ENCODE data around the gene SLC27A2.
"Not testable (repeated sequence)": the region's sequence is repeated elsewhere in the genome, so short reads cannot be mapped to it uniquely, and the experiment has no call there.

Gene SLC27A2

GRCh38 chr15:50181969-50182218 lies at the start of gene SLC27A2:
TSS of gene SLC27A2 (plus strand) at chr15:50182196. CDS start at chr15:50182428, 232 bp downstream.
- WGBS (ENCODE audit: insufficient coverage, insufficient read length): no CpG with 5 or more reads among the region's 17 CpGs
- H3K27ac ChIP-seq (ENCODE audit: low read length): no peak within 1 kb of the TSS

GRCh38 chr15:50132251-50132984 lies 49.6 kb upstream of the SLC27A2 start:
- not testable (repeated sequence) for H3K4me3 ChIP-seq (ENCODE audit: low read length); DNase-seq (ENCODE audit: low read depth, low spot score); H3K4me1 ChIP-seq (ENCODE audit: control insufficient read depth, insufficient read depth, low read length); H3K36me3 ChIP-seq (ENCODE audit: control insufficient read depth, insufficient read depth, low read length); H3K27me3 ChIP-seq (ENCODE audit: control insufficient read depth, insufficient read depth, low read length); H3K9me3 ChIP-seq (ENCODE audit: control insufficient read depth, insufficient read depth, low read length); H3K27ac ChIP-seq (ENCODE audit: low read length)
- no CpG with 5 or more reads among the region's 3 CpGs for WGBS (ENCODE audit: insufficient coverage, insufficient read length)

More at GRCh38 chr15:50181969-50182218, at the start of gene SLC27A2:
- H3K36me3 ChIP-seq (ENCODE audit: control insufficient read depth, insufficient read depth, low read length): no peaks in the 10 kb centered on the region
- no peaks in the 10 kb centered on the region for H3K9me3 ChIP-seq (ENCODE audit: control insufficient read depth, insufficient read depth, low read length)
- H3K4me3 ChIP-seq (ENCODE audit: low read length): peak within 1 kb of the TSS; percentile 46; the same call in 1 of the 2 replicates
- no peaks in the 10 kb centered on the region for H3K4me1 ChIP-seq (ENCODE audit: control insufficient read depth, insufficient read depth, low read length)
- DNase-seq (ENCODE audit: low read depth, low spot score): no peak
- peaks cover 15% of the 10 kb centered on the region; the same call in 1 of the 2 replicates for H3K27me3 ChIP-seq (ENCODE audit: control insufficient read depth, insufficient read depth, low read length)

DNA sequence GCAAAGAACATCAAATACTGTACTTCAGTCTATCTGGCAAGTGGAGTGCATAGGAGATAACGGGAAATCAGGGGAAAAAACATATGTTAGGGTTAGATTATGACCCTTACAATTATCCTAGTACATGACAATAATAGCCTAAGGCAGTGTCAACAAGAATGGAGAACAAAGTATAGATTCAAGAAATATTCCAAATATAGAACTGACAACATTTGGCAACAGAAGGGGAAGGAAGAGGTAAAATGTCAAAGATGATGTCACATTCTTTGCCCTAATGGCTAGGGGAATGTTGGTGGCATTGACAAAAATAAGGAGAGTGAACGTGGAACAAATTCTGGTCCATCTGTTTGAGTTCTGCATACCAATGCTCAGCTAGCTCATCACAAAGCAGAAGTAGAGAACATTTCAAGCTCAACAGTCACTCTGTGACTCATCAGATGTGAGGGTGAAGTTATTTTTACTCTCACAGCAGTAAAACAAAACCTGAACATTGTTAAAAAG lies 47.4 kb upstream of the SLC27A2 start:
- H3K36me3 ChIP-seq (ENCODE audit: control insufficient read depth, insufficient read depth, low read length): no peaks in the 10 kb centered on the region
- no CpG with 5 or more reads among the region's 2 CpGs for WGBS (ENCODE audit: insufficient coverage, insufficient read length)
- H3K4me3 ChIP-seq (ENCODE audit: low read length): no peak overlapping the region
- no peaks in the 10 kb centered on the region for H3K4me1 ChIP-seq (ENCODE audit: control insufficient read depth, insufficient read depth, low read length)
- H3K27ac ChIP-seq (ENCODE audit: low read length): no peak overlapping the region
- no peaks in the 10 kb centered on the region for H3K9me3 ChIP-seq (ENCODE audit: control insufficient read depth, insufficient read depth, low read length)
- no peaks in the 10 kb centered on the region for H3K27me3 ChIP-seq (ENCODE audit: control insufficient read depth, insufficient read depth, low read length)
- DNase-seq (ENCODE audit: low read depth, low spot score): no peak

GRCh38 chr15:50135031-50135551 lies 46.9 kb upstream of the SLC27A2 start:
- Histone ChIP-seq H3K36me3 (ENCODE audit: control insufficient read depth, insufficient read depth, low read length) (no peaks in the 10 kb centered on the region), H3K27ac (ENCODE audit: low read length) (no peak overlapping the region), H3K27me3 (ENCODE audit: control insufficient read depth, insufficient read depth, low read length) (no peaks in the 10 kb centered on the region), H3K4me1 (ENCODE audit: control insufficient read depth, insufficient read depth, low read length) (no peaks in the 10 kb centered on the region), H3K9me3 (ENCODE audit: control insufficient read depth, insufficient read depth, low read length) (no peaks in the 10 kb centered on the region), H3K4me3 (ENCODE audit: low read length) (no peak overlapping the region)
- DNase-seq (ENCODE audit: low read depth, low spot score): no peak
- no CpG with 5 or more reads among the region's 5 CpGs for WGBS (ENCODE audit: insufficient coverage, insufficient read length)

DNA sequence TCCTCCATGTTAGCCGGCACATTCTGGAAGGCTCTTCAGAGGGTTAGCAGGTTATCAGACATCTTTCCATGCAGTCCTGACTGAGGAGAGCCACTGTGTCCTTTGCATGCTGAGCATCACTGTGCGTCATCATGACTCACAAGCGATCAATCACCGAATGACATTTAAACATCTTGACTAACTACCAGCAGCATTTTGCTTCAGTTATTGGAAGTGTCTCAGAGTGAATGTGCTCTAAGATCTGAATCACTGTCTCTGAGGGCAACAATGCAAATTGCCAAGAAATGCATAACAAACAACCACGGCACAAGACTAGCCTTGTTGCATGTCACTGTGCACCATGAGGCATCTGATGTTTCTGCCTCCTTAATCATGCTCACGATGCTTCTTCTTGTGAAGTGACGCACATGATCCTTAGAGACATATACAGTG lies 44.6 kb upstream of the SLC27A2 start:
- Histone ChIP-seq H3K36me3 (ENCODE audit: control insufficient read depth, insufficient read depth, low read length) (no peaks in the 10 kb centered on the region), H3K4me3 (ENCODE audit: low read length) (no peak overlapping the region), H3K4me1 (ENCODE audit: control insufficient read depth, insufficient read depth, low read length) (no peaks in the 10 kb centered on the region), H3K9me3 (ENCODE audit: control insufficient read depth, insufficient read depth, low read length) (no peaks in the 10 kb centered on the region), H3K27me3 (ENCODE audit: control insufficient read depth, insufficient read depth, low read length) (no peaks in the 10 kb centered on the region), H3K27ac (ENCODE audit: low read length) (no peak overlapping the region)
- DNase-seq (ENCODE audit: low read depth, low spot score): no peak
- WGBS (ENCODE audit: insufficient coverage, insufficient read length): no CpG with 5 or more reads among the region's 7 CpGs

DNA sequence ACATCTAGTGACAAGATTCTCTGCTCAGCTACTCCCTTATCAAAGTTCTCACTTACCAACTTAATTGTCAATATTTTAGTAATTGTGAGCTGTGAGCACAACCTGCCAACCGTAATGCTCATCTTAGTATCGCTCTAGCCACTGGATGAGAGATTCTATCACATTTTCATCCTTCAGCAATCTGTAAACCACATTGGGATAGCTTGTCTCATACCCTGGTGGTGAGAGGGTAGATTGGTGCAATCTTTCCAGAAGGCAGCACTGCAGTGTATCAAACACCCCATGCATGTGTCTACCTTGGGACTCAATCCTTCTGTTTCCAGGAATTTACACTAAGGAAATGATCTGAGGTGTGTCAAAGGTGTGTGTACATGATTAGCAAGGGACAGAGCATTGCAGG lies 44.1 kb upstream of the SLC27A2 start:
- Histone ChIP-seq H3K27ac (ENCODE audit: low read length) (no peak overlapping the region), H3K4me3 (ENCODE audit: low read length) (no peak overlapping the region), H3K9me3 (ENCODE audit: control insufficient read depth, insufficient read depth, low read length) (no peaks in the 10 kb centered on the region), H3K27me3 (ENCODE audit: control insufficient read depth, insufficient read depth, low read length) (no peaks in the 10 kb centered on the region), H3K4me1 (ENCODE audit: control insufficient read depth, insufficient read depth, low read length) (no peaks in the 10 kb centered on the region), H3K36me3 (ENCODE audit: control insufficient read depth, insufficient read depth, low read length) (no peaks in the 10 kb centered on the region)
- WGBS (ENCODE audit: insufficient coverage, insufficient read length): no CpG with 5 or more reads among the region's 2 CpGs
- no peak for DNase-seq (ENCODE audit: low read depth, low spot score)

DNA sequence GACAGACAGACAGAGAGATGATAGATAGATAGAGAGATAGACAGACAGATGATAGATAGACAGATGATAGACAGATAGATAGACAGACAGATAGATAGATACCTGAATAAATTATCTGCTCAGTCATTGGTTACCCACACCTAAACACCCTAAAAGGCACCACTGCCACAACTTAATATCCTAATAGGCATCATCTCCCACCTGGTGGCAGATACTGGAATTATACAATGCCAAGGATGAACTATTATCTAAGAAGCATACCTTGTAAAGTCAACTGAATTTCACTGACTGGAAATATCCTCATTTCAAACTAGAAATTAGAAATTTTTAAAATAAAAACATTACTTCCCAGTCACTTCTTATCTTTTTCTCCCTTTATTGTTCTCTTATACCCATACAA lies 43.6 kb upstream of the SLC27A2 start:
- no peak for DNase-seq (ENCODE audit: low read depth, low spot score)
- Histone ChIP-seq H3K27ac (ENCODE audit: low read length) (no peak overlapping the region), H3K9me3 (ENCODE audit: control insufficient read depth, insufficient read depth, low read length) (no peaks in the 10 kb centered on the region), H3K27me3 (ENCODE audit: control insufficient read depth, insufficient read depth, low read length) (no peaks in the 10 kb centered on the region), H3K4me1 (ENCODE audit: control insufficient read depth, insufficient read depth, low read length) (no peaks in the 10 kb centered on the region), H3K36me3 (ENCODE audit: control insufficient read depth, insufficient read depth, low read length) (no peaks in the 10 kb centered on the region), H3K4me3 (ENCODE audit: low read length) (no peak overlapping the region)

DNA sequence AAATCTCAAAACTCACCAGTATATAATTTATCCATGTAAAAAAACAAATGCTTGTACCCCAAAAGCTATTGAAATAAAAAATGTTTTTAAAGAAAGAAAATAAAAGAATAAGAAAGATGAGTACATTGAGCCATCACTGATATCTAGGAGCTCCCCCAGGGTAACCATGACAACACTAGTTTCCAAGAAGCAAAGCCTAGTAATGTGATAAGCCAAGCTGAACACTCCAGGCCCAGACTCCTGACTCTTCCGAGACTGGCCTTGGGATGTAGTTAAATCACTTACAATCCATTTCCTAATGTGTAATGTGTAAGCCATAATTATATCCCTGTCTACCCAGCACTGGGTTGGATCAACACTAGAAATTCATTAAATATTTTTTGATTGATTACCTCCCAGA lies 41.9 kb upstream of the SLC27A2 start:
- DNase-seq (ENCODE audit: low read depth, low spot score): no peak
- Histone ChIP-seq H3K36me3 (ENCODE audit: control insufficient read depth, insufficient read depth, low read length) (no peaks in the 10 kb centered on the region), H3K4me3 (ENCODE audit: low read length) (no peak overlapping the region), H3K27ac (ENCODE audit: low read length) (no peak overlapping the region), H3K4me1 (ENCODE audit: control insufficient read depth, insufficient read depth, low read length) (no peaks in the 10 kb centered on the region), H3K27me3 (ENCODE audit: control insufficient read depth, insufficient read depth, low read length) (no peaks in the 10 kb centered on the region), H3K9me3 (ENCODE audit: control insufficient read depth, insufficient read depth, low read length) (no peaks in the 10 kb centered on the region)
- no CpG with 5 or more reads among the region's 1 CpG for WGBS (ENCODE audit: insufficient coverage, insufficient read length)

GRCh38 chr15:50140983-50141382 lies 41.0 kb upstream of the SLC27A2 start:
- DNase-seq (ENCODE audit: low read depth, low spot score): no peak
- no peaks in the 10 kb centered on the region for H3K27me3 ChIP-seq (ENCODE audit: control insufficient read depth, insufficient read depth, low read length)
- H3K4me3 ChIP-seq (ENCODE audit: low read length): no peak overlapping the region
- no peaks in the 10 kb centered on the region for H3K36me3 ChIP-seq (ENCODE audit: control insufficient read depth, insufficient read depth, low read length)
- H3K27ac ChIP-seq (ENCODE audit: low read length): no peak overlapping the region
- no peaks in the 10 kb centered on the region for H3K4me1 ChIP-seq (ENCODE audit: control insufficient read depth, insufficient read depth, low read length)
- WGBS (ENCODE audit: insufficient coverage, insufficient read length): no CpG with 5 or more reads among the region's 3 CpGs
- no peaks in the 10 kb centered on the region for H3K9me3 ChIP-seq (ENCODE audit: control insufficient read depth, insufficient read depth, low read length)

DNA sequence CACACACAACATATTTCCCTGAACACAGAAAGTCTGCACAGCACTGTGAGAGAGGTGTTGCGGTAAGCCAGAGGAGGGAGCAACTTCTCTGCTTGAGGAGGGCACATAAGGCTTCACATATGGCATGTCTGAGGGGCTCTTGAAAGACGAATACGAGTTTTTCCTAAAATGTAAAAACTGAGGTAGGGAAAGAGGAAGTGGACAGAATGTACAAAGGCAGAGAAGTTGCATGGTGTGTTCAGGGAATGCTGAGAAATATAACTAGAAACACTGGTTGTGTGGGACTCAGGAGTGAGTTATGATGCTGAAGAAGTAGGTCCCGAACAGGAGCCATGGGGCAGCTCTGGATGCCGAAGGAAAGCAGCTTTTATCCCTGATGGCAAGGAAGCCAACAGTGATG lies 40.1 kb upstream of the SLC27A2 start:
- no CpG with 5 or more reads among the region's 5 CpGs for WGBS (ENCODE audit: insufficient coverage, insufficient read length)
- no peak for DNase-seq (ENCODE audit: low read depth, low spot score)
- Histone ChIP-seq H3K36me3 (ENCODE audit: control insufficient read depth, insufficient read depth, low read length) (no peaks in the 10 kb centered on the region), H3K4me1 (ENCODE audit: control insufficient read depth, insufficient read depth, low read length) (no peaks in the 10 kb centered on the region), H3K4me3 (ENCODE audit: low read length) (no peak overlapping the region), H3K27me3 (ENCODE audit: control insufficient read depth, insufficient read depth, low read length) (no peaks in the 10 kb centered on the region), H3K27ac (ENCODE audit: low read length) (no peak overlapping the region), H3K9me3 (ENCODE audit: control insufficient read depth, insufficient read depth, low read length) (no peaks in the 10 kb centered on the region)

GRCh38 chr15:50143255-50143860 lies 38.6 kb upstream of the SLC27A2 start:
- no peaks in the 10 kb centered on the region for H3K9me3 ChIP-seq (ENCODE audit: control insufficient read depth, insufficient read depth, low read length)
- no CpG with 5 or more reads among the region's 2 CpGs for WGBS (ENCODE audit: insufficient coverage, insufficient read length)
- H3K27ac ChIP-seq (ENCODE audit: low read length): no peak overlapping the region
- H3K36me3 ChIP-seq (ENCODE audit: control insufficient read depth, insufficient read depth, low read length): no peaks in the 10 kb centered on the region
- H3K4me3 ChIP-seq (ENCODE audit: low read length): no peak overlapping the region
- no peaks in the 10 kb centered on the region for H3K4me1 ChIP-seq (ENCODE audit: control insufficient read depth, insufficient read depth, low read length)
- no peaks in the 10 kb centered on the region for H3K27me3 ChIP-seq (ENCODE audit: control insufficient read depth, insufficient read depth, low read length)
- DNase-seq (ENCODE audit: low read depth, low spot score): no peak

Data from iPS DF 6.9 (cell line).